K562 (cell line): Measurements from ENCODE around the gene AGAP1. TPM values are rescaled to one million over a fixed set of nuclear protein-coding genes. Genes with fewer than 3 reads are reported as not detected.

ENCODE experiments used
- BCL6 ChIP-seq: fragments of 250-450 bp; sonication (Bioruptor Pico); IDR thresholded peaks from 2 replicates; pipeline ENCODE4 v1.4.0; 2020
- CBX8 ChIP-seq: fragments of 200-600 bp; sonication (generic); IDR thresholded peaks from 2 replicates; pipeline ENCODE4 v1.6.1; 2012; ENCODE audit warnings: borderline replicate concordance, mixed run types, low read depth, mild to moderate bottlenecking, moderate library complexity, mixed read lengths, low read length, control low read depth, inconsistent platforms; ENCODE audit not compliant: poor library complexity, severe bottlenecking; ENCODE audit errors: extremely low read depth
- CEBPZ ChIP-seq: fragments of 150-350 bp; IDR thresholded peaks from 2 replicates; pipeline ENCODE4 v1.6.1; 2014; ENCODE audit warnings: low read depth, mild to moderate bottlenecking, low read length, borderline replicate concordance
- U2AF2 ChIP-seq: fragments of 200-400 bp; formaldehyde crosslinking; optimal IDR thresholded peaks from 2 replicates; pipeline ENCODE3; 2017; ENCODE audit warnings: low read depth, mild to moderate bottlenecking, low read length
- ZNF318 ChIP-seq, 2 experiments: fragments of 450-650 bp; IDR thresholded peaks; 2 replicates each; pipeline ENCODE4 v1.6.1; 2016; ENCODE audit warnings: mild to moderate bottlenecking in 2 of 2, borderline replicate concordance in 1 of 2, low read depth in 1 of 2, moderate library complexity in 1 of 2
- ZNF551 ChIP-seq: fragments of 250-450 bp; sonication (Bioruptor Pico); IDR thresholded peaks from 2 replicates; pipeline ENCODE4 v1.5.0; 2021; ENCODE audit warnings: mild to moderate bottlenecking, moderate library complexity
- polyA plus RNA-seq, 8 experiments: library from polyadenylated mRNA; depleted of rRNA in 4 of 8; stranded (reverse) in 5 of 8; unstranded in 3 of 8; fragments of >200 nt; fragmentation: Nextera tagmentation in 2 of 8; fragmentation: Illumina TruSeq in 1 of 8; extraction: Ambion mirVana in 2 of 8; extraction: Trizol in 1 of 8; gene quantifications; 2 replicates each; pipeline versions ENCODE4 v1.2.1 to v1.2.3, GENCODE V29; 2011 to 2014; ENCODE audit warnings: inconsistent platforms in 1 of 8, missing spikeins in 1 of 8
- total RNA-seq, 7 experiments: library from RNA; depleted of rRNA in 6 of 7; stranded (reverse); fragments of >200 nt in 6 of 7; fragmentation: Illumina TruSeq in 2 of 7; extraction: Trizol in 2 of 7; gene quantifications; 2 replicates each; pipeline versions ENCODE4 v1.2.1 to v1.2.3, GENCODE V29; 2011 to 2021; ENCODE audit warnings: low replicate concordance in 1 of 7

Gene AGAP1
- total and polyA plus RNA-seq, 9 of the 15 experiments (the other 6 are each of a cell fraction or from before 2014, with no cell fraction given): 1.3 to 24.0 (median 10.6) TPM

- TF ChIP-seq ZNF318 (IDR thresholded peaks at IDR 0.05; ENCODE audit: borderline replicate concordance in 1 of 2, low read depth in 1 of 2) (no peak), BCL6 (CRISPR knock-in tag) (no peak), ZNF551 (CRISPR knock-in tag) (no peak), CBX8 (no peak), U2AF2 (no peak), CEBPZ (no peak)
These were observed 219.3 kb downstream of the AGAP1 start (continued) for GRCh38 chr2:235713189-235713588.
